ENCODE measurements around the gene DEPDC1B.
"Not testable (repeated sequence)": the region's sequence is repeated elsewhere in the genome, so short reads cannot be mapped to it uniquely, and the experiment has no call there.

Gene DEPDC1B

GRCh38 chr5:60586307-60586901 is 113.6 kb downstream of the DEPDC1B start:
- DNase-seq (ENCODE audit: low read depth in 2 of 2) = no peak

- DNase-seq (ENCODE audit: low read depth in 2 of 2) = no peak
Measured at GRCh38 chr5:60585618-60586017, 114.3 kb downstream of the DEPDC1B start.

- DNase-seq (ENCODE audit: low read depth in 2 of 2) = no peak
Measured at GRCh38 chr5:60584304-60584703, 115.7 kb downstream of the DEPDC1B start.

GRCh38 chr5:60583616-60584015 is 116.3 kb downstream of the DEPDC1B start:
- no peak for DNase-seq (ENCODE audit: low read depth in 2 of 2)

GRCh38 chr5:60578315-60578714 is 121.7 kb downstream of the DEPDC1B start:
- no peak for DNase-seq (ENCODE audit: low read depth in 2 of 2)

- DNase-seq (ENCODE audit: low read depth in 2 of 2) = no peak
Measured at GRCh38 chr5:60577116-60577515, 122.8 kb downstream of the DEPDC1B start.

DNA sequence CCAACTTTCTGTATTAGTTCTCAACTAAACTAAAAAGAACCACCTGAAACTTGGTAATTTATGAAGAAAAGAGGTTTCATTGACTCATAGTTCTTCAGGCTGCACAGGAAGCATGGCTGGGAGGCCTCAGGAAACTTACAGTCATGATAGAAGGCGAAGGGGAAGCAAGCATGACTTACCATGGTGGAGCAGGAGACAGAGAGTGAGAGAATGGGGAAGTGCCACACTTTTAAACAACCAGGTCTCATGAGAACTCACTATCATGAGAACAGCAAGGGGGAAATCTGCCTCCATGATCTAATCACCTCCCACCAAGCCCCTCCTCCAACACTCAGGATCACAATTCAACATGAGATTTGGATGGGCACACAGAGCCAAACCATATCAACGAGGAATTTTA is 123.5 kb downstream of the DEPDC1B start:
- no peak for DNase-seq (ENCODE audit: low read depth in 2 of 2)

- DNase-seq (ENCODE audit: low read depth in 2 of 2) = no peak
Measured at GRCh38 chr5:60568646-60569045, 131.3 kb downstream of the DEPDC1B start.

DNA sequence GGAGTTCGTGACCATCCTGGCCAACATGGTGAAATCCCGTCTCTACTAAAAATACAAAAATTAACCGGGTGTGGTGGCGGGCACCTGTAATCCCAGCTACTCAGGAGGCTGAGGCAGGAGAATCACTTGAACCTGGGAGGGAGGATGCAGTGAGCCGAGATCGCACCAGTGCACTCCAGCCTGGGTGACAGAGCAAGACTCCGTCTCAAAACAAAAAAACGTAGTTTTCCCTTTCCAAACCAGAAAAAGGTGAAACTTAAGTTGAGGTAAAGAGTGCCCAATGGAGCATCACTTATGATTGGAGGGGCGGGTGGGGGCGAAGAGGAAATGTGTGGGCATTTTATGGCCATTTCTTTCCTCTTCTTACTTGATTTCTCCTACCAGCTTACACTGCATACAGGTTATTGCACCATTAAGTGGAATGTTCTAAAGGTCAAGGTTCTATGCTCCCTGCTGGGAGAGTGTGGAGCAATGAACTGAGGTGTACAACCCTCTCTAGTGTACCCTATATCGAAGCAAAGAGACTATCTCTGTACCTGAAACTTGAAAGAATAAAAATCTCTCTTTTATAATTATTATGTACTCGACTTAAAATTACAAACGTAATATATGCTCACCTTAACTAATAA is 136.2 kb downstream of the DEPDC1B start:
- DNase-seq (ENCODE audit: low read depth in 2 of 2) = no peak

DNA sequence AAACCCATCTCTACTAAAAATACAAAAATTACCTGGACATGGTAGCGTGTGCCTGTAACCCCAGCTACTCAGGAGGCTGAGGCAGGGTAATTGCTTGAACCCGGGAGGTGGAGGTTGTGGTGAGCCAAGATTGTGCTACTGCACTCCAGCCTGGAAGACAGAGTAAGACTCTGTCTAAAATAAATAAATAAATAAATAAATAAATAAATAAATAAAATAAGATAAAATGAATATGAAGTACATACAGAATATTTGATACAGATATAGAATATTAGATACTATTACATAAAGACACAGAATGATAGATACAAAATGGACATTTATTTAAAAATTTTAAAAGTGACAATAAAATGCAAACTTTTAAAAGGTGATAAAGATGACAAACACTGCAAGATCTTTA is 146.7 kb downstream of the DEPDC1B start:
- DNase-seq (ENCODE audit: low read depth in 2 of 2) = not testable (repeated sequence)

- DNase-seq (ENCODE audit: low read depth in 2 of 2) = no peak
Measured at GRCh38 chr5:60551829-60552228, 148.1 kb downstream of the DEPDC1B start.

DNA sequence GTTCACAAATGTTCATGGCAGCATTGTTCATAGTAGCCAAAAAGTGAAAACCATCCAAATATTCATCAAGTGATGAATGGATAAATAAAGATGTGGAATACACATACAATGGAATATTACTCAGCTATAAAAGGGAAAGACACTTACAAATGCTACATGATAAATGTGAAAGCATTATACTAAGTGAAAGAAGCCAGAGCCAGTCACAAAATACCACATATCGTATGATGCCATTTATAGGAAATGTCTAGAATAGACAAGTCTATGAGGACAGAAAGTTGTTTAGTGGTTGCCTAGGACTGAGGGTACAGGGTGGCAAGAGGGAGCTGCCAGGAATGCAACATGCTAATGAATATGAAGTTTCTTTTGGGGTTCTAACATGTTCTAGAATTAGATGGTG is 148.7 kb downstream of the DEPDC1B start:
- no peak for DNase-seq (ENCODE audit: low read depth in 2 of 2)

GRCh38 chr5:60550311-60550710 is 149.7 kb downstream of the DEPDC1B start:
- no peak for DNase-seq (ENCODE audit: low read depth in 2 of 2)

- no peak for DNase-seq (ENCODE audit: low read depth in 2 of 2)
Measured at GRCh38 chr5:60549841-60550240, 150.1 kb downstream of the DEPDC1B start.
